CD4-positive, alpha-beta T cell treated with Interleukin-17A for 1 hour (primary cell): ENCODE results near the gene GPR153.
A peak's percentile ranks its signal among the peaks of the same experiment; 100 is the strongest.

Experiments
- DNase-seq: peaks from one replicate; pipeline ENCODE4 v3.0.0-alpha.2; 2020

Gene GPR153

GRCh38 chr1:6247651-6248050 lies 13.2 kb downstream of the GPR153 start:
- no peak for DNase-seq

DNA sequence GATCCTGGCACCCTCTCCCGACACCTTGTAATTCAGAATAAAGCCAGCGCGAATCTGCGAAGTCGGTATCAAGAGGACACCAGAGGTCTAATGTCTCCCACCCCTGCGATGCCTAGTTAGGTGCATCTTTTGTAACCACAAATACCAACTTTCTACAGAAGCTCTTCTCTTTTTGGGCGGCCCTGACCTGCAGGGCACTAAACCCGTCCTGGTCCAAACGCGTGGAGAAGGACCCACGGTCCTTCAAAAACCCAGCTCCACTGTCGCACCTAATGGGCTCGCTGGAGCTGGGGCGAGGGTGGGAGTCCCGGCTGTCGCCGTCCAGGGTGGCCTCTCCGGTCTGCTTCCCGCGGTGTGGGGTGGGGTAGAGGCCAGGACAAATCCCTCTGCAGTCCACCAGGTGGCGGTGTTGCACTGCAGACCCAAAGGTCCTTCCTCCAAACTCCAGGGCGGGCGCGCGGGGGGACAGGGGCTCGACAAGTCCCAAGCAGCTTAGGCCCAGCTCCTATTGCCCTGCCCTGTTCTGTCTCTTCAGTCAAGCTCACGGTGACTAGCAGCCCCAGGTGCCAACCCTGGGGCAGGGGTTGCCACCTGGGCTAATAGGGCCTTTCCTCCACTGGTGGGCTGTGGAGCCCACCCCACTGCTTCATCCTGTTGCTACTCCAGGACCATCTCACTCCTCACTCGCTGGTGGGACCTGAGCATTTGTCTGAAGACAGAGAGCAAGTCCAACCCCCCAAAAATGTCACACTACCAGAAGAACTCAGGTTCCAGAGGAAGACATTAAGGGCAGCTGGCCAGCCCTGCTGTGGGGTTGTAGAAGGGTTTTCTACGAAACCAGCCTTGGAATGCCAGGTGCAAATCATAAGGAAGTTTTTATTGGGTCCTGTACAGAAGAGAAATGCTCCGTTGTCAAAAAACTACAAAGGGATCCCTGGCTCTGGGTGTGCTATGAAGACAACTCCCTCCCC lies 14.1 kb downstream of the GPR153 start:
- DNase-seq, result peak; percentile 79

DNA sequence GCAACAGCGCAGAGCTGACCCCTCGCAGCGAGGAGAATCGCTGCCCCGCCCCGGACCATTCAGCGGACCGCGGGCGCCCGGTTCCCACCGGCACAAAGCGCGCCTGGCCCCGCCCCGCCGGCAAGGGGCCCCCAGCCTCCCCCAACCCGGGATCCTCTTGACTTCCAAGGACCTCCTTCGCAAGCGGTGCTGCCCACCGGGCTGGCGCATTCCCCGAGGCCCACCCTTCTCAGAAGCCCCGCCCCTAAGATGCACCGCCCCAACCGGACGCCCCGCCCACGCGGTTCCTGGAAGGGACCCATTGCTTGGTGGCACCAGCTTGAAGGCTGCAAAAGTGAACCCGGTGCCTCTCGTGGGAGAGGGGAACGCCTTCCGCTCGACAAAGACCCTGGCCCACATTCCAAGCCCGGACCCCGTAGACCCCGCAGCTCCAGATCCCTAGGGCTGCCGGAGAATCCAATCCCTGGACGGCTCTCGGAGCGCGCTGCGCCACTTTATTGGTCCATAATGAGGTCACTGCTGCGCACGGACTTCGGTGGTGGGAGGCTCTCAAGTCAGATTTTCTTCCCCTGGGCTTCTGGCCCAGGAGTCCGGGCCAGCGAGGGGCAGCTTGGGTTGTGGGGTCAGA lies 14.9 kb downstream of the GPR153 start:
- peak; percentile 43 for DNase-seq

DNA sequence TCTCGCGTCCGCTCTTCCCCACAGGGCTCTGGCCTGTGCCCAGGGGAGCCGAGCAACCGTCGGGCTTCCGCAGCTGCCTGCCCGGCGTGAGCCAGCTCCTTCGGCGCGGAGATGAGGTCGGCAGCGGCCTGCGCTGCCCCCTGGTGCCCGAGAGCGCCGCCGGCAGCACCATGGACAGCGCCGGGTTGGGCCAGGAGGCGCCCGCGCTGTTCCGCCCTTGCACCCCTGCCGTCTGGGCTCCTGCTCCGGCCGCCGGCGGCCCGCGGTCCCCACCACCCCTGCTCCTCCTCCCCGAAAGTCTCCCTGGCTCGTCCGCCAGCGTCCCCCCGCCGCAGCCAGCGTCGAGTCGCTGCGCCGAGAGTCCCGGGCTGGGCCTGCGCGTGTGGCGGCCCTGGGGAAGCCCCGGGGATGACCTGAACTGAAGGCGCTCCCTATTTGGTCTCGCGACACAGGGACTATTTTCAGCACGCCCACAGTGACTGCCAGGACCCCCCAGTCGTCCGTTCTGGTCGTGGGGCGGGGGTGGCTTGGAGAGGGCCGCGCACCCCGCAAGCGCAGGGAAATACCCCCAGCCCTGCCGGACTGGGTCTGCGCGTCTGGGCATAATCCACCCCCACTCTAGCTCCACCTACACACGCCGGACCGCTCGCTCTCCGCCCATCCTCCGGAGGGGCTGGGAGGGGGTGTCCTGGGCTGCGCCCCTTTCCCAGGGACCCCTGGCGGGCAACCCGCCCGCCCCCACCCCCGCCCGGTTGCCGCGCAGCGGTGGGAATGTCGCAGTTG lies 15.6 kb downstream of the GPR153 start:
- DNase-seq, result peak; percentile 80

- DNase-seq, result no peak
Observed at GRCh38 chr1:6244401-6245049, 16.4 kb downstream of the GPR153 start.

- DNase-seq, result no peak
Observed at GRCh38 chr1:6243993-6244392, 16.9 kb downstream of the GPR153 start, which contains the start of gene HES3. Gene HES3, plus strand, starts transcription at chr1:6244179. Its CDS starts 187 bp downstream, at chr1:6244366.

DNA sequence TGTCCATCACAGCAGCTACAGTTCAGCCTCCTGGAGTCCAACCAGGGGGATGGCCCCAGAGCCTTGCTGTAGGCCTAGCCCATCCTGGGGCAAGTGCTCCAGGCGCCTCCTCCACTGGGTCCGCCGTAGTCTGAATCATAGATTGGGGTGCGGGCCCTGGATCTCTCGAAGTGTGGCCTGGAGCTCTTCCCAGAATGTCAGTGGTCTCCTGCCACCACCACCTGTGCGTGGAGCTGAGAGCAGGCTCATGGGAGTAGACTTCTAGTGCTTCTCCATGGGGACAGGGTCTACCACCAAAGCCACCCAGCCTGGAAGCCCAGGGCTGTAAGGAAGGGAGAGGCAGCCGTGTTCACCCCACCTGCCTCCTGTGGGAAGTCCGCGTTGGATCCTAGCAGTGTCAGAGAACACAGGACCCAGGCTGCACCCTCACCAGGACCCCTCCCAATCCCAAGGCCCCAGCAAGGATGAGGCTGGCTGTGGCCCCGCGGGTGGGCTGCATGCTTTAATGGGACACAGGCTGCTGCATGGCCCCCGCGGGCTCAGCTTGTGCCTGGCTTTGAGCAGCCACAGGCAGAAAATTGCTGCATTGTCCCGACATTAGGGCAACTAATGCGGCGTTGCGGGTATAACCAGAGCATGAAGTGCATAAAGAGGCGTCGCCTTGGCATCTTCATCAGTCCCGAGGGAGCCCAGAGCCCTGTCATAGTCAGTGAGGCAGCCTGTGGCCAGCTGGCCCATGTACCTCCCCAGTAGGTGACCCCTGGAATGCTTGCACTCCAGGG lies 17.7 kb downstream of the GPR153 start:
- DNase-seq, result no peak

DNA sequence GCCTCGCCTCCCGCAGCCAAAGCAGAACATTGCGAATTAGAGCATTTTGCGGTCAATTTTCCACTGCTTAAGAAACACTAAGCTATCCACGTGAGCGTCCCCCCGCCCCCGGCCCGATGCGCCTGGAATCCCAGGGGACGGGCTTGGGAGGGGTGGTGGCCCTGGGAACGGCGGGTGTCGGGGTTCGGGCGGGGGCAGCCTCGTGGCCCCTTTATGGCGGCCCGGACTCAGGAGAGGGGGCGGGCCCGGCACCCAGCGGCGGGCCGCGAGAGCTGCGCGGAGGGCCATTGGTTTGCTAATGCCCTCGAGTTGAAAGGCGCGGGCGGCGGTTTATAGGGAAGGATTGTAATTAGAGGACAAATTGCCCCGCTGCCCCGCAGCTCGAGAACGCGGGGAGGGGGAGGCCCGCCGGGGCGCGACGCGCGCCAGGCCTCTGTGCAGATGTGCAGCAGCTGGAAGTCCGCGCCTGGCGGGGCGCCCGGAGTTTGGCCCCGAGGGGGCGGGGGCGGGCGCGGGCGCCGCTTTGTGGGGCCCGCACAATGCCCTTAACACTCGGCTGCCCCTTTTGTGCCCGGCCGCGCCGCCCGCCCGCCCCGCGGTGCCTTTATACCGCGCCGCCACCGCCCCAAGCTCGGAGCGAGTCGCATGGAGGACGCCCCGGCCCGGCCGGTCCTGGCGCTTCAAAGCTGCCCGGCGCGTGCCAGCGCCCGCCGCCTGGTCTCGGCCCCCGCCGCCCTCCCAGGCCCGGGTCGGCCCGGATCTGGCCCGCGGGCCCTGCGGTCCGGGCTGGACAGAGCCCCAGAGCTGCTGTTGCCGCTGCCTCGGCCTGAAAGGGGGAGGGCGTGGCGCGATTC lies 18.8 kb downstream of the GPR153 start:
- no peak for DNase-seq

DNA sequence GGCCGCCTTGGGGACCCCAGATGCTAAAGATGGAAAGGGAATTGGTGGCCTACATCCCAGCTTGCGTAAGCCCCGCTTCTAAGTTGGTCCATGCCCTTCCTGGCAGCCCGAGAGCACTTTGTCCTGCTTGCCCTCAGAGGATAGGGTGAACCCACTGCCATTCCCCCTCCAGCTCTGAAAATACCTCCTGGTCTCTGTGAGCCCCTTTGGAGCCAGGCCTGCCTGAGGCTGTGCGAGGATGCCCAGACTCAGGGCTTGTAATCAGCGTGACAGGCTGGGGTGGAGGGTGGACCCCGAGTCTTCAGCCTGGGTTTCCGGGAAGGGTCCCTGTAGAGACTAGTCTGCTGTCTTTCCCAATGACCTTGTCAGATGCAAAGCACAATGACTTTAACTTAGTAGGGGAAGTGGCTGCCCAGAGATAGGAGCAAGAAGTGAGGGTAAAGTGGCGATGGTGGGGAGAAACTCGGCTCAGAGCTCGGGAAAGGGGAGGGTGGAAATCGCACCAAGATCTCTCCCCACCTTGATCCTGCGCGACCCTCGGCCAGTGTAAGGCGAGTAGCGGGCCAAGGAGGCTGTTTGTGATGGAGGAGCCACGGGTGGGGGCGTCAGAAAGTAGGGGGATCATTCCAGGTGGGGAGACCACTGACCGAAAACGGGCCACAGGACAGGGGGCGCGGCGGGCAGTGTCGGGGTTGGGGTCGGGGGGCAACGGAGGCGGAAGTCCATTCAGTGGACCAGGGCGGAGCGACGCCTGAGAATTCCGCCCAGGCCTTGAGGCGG lies 19.6 kb downstream of the GPR153 start:
- DNase-seq, result no peak

- DNase-seq, result no peak
Observed at GRCh38 chr1:6239950-6240768, 20.7 kb downstream of the GPR153 start.

DNA sequence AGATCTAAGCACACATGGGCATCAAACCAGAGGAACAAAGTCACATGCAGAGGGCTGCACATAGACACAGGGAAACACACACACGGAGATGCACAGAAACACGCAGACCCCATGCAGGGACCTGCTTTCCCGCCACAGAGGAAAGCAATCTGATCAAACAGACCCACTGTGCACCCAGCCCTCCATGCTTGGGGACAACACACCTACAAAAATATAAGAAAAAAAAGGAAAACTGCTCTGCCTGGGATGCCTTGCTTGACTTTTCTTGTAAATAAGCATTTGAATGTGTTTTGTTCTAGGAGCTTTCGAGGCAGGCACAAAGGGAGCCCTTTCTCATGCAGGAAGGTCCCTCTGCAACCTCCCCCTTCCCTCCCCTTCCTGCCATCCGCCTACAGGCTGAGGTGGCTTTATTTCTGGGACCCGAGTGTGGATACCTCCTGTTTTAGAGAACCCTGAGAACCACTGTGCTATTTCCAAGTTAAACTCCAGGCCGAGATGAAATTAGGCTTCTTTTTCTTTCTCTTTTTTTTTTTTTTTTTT lies 21.6 kb downstream of the GPR153 start:
- no peak for DNase-seq

DNA sequence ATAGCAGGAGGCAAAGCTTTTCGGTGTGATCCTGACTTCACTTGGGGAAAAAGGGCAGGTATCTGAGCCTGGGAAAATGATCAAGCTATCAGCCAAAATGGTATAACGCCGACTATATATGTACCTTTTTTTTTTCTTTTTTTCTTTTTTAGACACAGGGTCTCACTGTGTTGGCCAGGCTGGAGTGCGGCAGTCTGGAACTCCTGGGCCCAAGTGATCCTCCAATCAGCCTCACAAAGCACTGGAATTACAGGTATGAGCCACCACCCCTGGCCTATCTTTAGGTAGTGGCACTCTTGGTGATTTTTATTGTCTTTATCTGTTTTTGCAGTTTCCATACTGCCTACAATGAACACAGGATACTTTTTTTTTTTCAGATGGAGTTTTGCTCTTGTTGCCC lies 23.8 kb downstream of the GPR153 start:
- DNase-seq, result no peak

DNA sequence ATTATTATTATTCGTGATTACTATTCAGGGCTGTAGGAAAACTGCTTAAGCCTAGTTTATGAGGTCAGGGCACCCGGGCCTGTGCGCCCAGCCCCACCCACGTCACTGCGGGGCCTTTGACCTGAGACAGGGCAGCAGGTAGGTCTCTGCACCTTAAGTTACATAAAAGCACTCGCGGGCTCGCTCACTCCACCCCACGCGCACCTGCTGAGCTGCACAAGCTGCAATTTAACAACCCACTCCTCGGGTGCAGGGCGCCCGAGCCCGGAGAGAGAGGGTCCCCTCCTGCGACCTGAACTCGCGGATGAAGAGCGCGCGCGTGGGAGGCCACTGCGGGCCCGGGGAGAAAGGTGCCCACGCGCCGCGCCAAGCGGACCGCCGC lies 25.6 kb downstream of the GPR153 start:
- DNase-seq, result peak; percentile 10

DNA sequence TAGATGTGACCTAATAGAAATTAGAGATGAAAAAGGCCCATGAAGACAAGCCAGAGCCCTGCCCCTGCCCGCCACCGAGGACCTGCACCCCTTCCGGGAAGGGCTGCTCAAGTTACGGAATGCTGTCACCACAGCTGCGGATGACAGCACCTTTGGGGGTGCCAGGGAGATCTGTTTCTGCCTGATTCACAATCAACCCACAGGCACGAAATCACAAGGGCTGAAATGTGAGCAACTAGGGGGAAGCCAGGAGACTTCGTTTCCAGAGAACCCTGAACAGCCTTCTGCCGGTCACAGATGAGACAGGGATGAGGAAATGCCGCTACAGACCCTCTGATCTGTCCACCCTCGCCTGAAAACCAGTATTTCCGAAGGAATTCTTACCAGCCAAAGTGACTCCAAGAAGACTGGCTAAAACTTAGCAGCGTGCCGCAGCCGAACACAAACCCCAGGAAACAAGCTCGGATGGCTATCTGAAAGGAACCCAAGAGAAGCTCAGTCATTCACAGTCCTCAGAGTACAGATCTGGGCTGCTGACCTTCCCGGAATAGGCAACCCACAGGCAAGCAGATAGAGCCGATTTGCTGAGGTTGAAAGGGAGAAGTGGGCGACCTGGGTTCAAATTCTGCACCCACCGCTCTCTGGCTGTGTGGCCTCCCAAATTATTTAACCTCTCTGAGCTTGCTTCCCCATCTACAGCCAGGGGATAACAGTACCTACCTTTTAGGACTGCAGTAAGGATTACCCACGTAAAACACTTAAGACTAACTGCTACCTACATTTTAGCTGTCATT lies 26.2 kb downstream of the GPR153 start:
- no peak for DNase-seq

GRCh38 chr1:6233376-6233775 lies 27.5 kb downstream of the GPR153 start:
- no peak for DNase-seq

DNA sequence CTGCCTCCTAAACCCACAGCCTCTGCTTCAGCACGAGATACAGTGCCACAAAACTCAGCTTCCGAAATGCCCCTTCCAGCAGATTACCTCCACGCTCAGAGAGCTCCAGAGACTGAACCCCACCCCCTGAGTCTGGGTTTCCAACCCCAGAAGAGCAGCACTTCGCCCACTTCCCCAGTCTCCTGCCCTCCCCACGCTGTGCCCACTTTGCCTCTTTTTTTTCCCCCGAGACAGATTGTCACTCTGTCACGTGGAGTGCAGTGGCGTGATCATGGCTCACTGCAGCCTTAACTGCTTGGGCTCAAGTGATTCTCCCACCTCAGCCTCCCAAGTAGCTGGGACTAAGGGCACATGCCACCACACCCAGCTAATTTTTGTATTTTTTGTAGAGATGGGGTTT lies 35.2 kb downstream of the GPR153 start:
- DNase-seq, result no peak

GRCh38 chr1:6224718-6225117 lies 36.2 kb downstream of the GPR153 start:
- no peak for DNase-seq

DNA sequence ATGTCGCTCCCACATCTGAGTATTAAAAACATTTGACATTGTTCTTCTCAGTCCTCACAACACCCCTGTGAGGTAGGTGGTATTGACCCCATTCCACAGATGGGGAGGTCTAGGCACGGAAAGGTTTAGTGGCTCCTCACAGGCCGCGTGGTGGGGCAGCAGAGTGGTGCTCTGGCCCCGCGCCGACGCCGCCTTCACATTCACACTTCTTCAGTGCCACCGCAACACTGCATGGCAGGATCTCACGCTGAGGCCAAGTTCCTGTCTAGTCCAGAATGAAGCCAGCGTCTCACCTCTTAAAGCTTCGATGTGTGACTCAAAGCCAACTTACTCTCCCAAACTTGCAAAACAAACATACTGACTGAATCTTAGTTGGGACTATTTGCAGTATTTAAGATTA lies 37.3 kb downstream of the GPR153 start:
- DNase-seq, result no peak
